Measurements from ENCODE around the gene PARD3B.

The PARD3B gene

DNA sequence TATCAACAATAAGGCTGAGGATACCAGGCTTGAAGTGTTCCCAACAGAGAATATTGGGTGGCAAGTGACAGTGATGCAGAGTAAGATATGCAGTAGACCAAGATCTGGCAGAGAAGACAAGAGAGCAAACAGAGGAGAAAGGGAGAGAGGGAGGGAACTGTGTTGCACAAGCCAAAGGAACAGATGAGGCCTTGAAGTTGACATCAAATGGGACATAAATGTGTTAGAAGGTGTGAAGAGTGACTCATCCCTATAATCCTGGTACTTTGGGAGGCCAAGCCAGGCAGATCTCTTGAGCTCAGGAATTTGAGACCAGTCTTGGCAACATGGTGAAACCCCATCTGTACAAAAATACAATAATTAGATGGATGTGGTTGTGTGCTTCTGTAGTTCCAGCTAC is 342.9 kb downstream of the PARD3B start:
- Histone ChIP-seq H4K20me1 (ENCODE audit: insufficient read depth, low read length) (no peaks in the 10 kb centered on the region), H3K36me3 (ENCODE audit: insufficient read depth, low read length) (no peaks in the 10 kb centered on the region), H3K4me2 (ENCODE audit: insufficient read depth, low read length) (no peak overlapping the region), H2AFZ (ENCODE audit: low read depth, low read length) (no peak overlapping the region), H3K27ac (ENCODE audit: low read length) (no peak overlapping the region), H3K4me1 (ENCODE audit: insufficient read depth, low read length) (no peaks in the 10 kb centered on the region), H3K4me3 (ENCODE audit: low read depth in 1 of 2, low read length in 2 of 2) (no peak overlapping the region), H3K9ac (ENCODE audit: low read depth, low read length) (no peak overlapping the region), H3K79me2 (ENCODE audit: insufficient read depth, low read length) (no peaks in the 10 kb centered on the region), H3K9me3 (ENCODE audit: insufficient read depth, low read length, severe bottlenecking) (no peaks in the 10 kb centered on the region), H3K27me3 (ENCODE audit: insufficient read depth, low read length, poor library complexity) (no peaks in the 10 kb centered on the region)
- TF ChIP-seq, protein P1, sequence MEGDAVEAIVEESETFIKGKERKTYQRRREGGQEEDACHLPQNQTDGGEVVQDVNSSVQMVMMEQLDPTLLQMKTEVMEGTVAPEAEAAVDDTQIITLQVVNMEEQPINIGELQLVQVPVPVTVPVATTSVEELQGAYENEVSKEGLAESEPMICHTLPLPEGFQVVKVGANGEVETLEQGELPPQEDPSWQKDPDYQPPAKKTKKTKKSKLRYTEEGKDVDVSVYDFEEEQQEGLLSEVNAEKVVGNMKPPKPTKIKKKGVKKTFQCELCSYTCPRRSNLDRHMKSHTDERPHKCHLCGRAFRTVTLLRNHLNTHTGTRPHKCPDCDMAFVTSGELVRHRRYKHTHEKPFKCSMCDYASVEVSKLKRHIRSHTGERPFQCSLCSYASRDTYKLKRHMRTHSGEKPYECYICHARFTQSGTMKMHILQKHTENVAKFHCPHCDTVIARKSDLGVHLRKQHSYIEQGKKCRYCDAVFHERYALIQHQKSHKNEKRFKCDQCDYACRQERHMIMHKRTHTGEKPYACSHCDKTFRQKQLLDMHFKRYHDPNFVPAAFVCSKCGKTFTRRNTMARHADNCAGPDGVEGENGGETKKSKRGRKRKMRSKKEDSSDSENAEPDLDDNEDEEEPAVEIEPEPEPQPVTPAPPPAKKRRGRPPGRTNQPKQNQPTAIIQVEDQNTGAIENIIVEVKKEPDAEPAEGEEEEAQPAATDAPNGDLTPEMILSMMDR (IDR thresholded peaks at IDR 0.05; ENCODE audit: borderline replicate concordance, extremely low read depth, low read length, poor library complexity, severe bottlenecking), result no peak
- no peak for TF ChIP-seq EZH2 (IDR thresholded peaks at IDR 0.05; ENCODE audit: borderline replicate concordance, low read depth, low read length, severe bottlenecking)
- ATAC-seq (ENCODE audit: insufficient read depth, low read depth), result no peak
- DNase-seq, result no peak

DNA sequence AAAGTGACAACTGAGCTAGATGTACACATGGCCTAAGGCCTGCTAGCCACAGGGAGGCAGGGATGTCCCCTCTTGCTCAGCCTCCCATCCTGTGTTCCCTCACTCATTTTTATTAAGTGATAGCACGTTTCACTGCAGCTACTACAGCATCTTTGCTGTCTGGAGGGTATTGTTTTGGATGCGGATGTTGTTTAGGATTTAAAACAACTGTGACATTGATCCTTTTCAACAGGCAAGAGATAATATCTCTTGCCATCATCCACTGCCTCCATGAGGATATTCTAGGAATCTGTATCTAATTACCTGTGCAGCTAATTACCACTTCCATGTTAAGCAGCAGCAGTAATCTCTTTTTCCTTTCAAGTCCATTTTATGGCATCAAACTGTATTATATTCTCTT is 345.4 kb downstream of the PARD3B start:
- Histone ChIP-seq H3K9ac (ENCODE audit: low read depth, low read length) (no peak overlapping the region), H3K9me3 (ENCODE audit: insufficient read depth, low read length, severe bottlenecking) (no peaks in the 10 kb centered on the region), H3K36me3 (ENCODE audit: insufficient read depth, low read length) (no peaks in the 10 kb centered on the region), H3K4me1 (ENCODE audit: insufficient read depth, low read length) (no peaks in the 10 kb centered on the region), H3K27me3 (ENCODE audit: insufficient read depth, low read length, poor library complexity) (no peaks in the 10 kb centered on the region), H3K27ac (ENCODE audit: low read length) (no peak overlapping the region), H3K4me3 (ENCODE audit: low read depth in 1 of 2, low read length in 2 of 2) (no peak overlapping the region), H3K79me2 (ENCODE audit: insufficient read depth, low read length) (no peaks in the 10 kb centered on the region), H4K20me1 (ENCODE audit: insufficient read depth, low read length) (no peaks in the 10 kb centered on the region), H2AFZ (ENCODE audit: low read depth, low read length) (no peak overlapping the region), H3K4me2 (ENCODE audit: insufficient read depth, low read length) (no peak overlapping the region)
- ATAC-seq (ENCODE audit: insufficient read depth, low read depth) (no peak), DNase-seq (no peak)
- no peak for TF ChIP-seq EZH2 (IDR thresholded peaks at IDR 0.05; ENCODE audit: borderline replicate concordance, low read depth, low read length, severe bottlenecking)
- TF ChIP-seq, protein P1 (IDR thresholded peaks at IDR 0.05; ENCODE audit: borderline replicate concordance, extremely low read depth, low read length, poor library complexity, severe bottlenecking), result no peak

DNA sequence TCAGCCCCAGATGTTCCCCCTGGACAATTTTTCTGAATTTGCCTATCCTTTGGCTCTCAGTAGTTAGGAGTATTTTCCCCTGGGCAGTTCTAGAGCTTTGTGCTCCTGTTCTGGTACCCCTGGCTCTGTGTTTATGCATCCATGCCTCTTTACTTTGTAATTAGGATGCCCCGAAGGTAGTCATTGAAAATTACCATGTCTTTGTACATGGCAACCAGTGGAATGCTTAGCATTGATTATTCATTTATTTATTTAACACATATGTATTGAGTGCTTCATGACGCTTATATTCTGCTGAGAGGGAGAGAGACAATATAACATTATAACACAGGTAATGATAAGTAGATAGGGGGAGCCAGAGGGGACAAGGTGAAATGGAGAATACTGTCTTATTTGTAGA is 346.5 kb downstream of the PARD3B start:
- no peak overlapping the region for H3K4me3 ChIP-seq (ENCODE audit: low read depth in 1 of 2, low read length in 2 of 2)
- DNase-seq (no peak), ATAC-seq (ENCODE audit: insufficient read depth, low read depth) (no peak)
- no peak overlapping the region for H2AFZ ChIP-seq (ENCODE audit: low read depth, low read length)
- H3K4me1 ChIP-seq (ENCODE audit: insufficient read depth, low read length), result no peaks in the 10 kb centered on the region
- no peak overlapping the region for H3K4me2 ChIP-seq (ENCODE audit: insufficient read depth, low read length)
- H3K27me3 ChIP-seq (ENCODE audit: insufficient read depth, low read length, poor library complexity), result no peaks in the 10 kb centered on the region
- H3K79me2 ChIP-seq (ENCODE audit: insufficient read depth, low read length), result no peaks in the 10 kb centered on the region
- no peak for TF ChIP-seq EZH2 (IDR thresholded peaks at IDR 0.05; ENCODE audit: borderline replicate concordance, low read depth, low read length, severe bottlenecking)
- TF ChIP-seq, protein P1 (IDR thresholded peaks at IDR 0.05; ENCODE audit: borderline replicate concordance, extremely low read depth, low read length, poor library complexity, severe bottlenecking), result no peak
- H3K27ac ChIP-seq (ENCODE audit: low read length), result no peak overlapping the region
- no peaks in the 10 kb centered on the region for H3K36me3 ChIP-seq (ENCODE audit: insufficient read depth, low read length)
- no peak overlapping the region for H3K9ac ChIP-seq (ENCODE audit: low read depth, low read length)
- H4K20me1 ChIP-seq (ENCODE audit: insufficient read depth, low read length), result no peaks in the 10 kb centered on the region
- no peaks in the 10 kb centered on the region for H3K9me3 ChIP-seq (ENCODE audit: insufficient read depth, low read length, severe bottlenecking)

All from DND-41 (cell line).